HCT116 (cell line): Measurements from ENCODE around the gene SCN8A.

Experiments
- POLR2A ChIP-seq: IDR thresholded peaks from 2 replicates; pipeline ENCODE4 v1.7.0; 2011; ENCODE audit warnings: borderline replicate concordance; ENCODE audit not compliant: insufficient read depth, insufficient read length; ENCODE audit errors: extremely low read depth
- SIN3A ChIP-seq: IDR thresholded peaks from 2 replicates; pipeline ENCODE4 v1.6.1; 2012; ENCODE audit warnings: low read depth
- TF ChIP-seq, protein P1 (sequence below): IDR thresholded peaks from 2 replicates; pipeline ENCODE4 v1.6.1; 2011; ENCODE audit warnings: mild to moderate bottlenecking, low read length, moderate library complexity; ENCODE audit not compliant: insufficient replicate concordance; ENCODE audit errors: extremely low read depth

DNA sequence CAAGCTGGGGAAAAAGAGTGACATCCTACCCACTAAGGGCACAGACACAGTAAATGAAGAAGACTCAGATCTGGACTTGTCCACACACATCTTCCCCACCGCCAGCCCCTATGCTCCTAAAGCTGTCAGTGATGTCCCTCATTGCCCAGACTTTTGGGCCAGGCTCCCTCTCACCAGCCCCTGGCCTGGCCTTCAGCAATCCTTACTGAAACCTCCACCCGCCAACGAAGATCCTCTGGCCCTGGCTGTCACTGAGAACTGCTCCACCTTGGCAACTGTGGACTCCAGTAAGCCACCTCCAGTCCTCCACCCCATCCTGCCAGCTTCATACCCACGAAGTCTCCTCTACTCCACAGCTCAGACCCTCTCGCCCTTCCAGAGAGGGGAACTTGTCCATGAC lies 234.2 kb downstream of the SCN8A start:
- TF ChIP-seq SIN3A (no peak), POLR2A (no peak)
- TF ChIP-seq, protein P1, sequence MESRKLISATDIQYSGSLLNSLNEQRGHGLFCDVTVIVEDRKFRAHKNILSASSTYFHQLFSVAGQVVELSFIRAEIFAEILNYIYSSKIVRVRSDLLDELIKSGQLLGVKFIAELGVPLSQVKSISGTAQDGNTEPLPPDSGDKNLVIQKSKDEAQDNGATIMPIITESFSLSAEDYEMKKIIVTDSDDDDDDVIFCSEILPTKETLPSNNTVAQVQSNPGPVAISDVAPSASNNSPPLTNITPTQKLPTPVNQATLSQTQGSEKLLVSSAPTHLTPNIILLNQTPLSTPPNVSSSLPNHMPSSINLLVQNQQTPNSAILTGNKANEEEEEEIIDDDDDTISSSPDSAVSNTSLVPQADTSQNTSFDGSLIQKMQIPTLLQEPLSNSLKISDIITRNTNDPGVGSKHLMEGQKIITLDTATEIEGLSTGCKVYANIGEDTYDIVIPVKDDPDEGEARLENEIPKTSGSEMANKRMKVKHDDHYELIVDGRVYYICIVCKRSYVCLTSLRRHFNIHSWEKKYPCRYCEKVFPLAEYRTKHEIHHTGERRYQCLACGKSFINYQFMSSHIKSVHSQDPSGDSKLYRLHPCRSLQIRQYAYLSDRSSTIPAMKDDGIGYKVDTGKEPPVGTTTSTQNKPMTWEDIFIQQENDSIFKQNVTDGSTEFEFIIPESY = no peak
